ENCODE results near the gene CABCOCO1.
"Not testable (repeated sequence)": the region's sequence is repeated elsewhere in the genome, so short reads cannot be mapped to it uniquely, and the experiment has no call there.

CABCOCO1 gene

GRCh38 chr10:61721431-61721830, 58.7 kb downstream of the CABCOCO1 start:
- no peak for DNase-seq

- not testable (repeated sequence) for DNase-seq
Measured at GRCh38 chr10:61725221-61725620, 62.5 kb downstream of the CABCOCO1 start.

- no peak for DNase-seq
Measured at GRCh38 chr10:61729596-61729995, 66.9 kb downstream of the CABCOCO1 start.

GRCh38 chr10:61730671-61731070, 67.9 kb downstream of the CABCOCO1 start:
- no peak for DNase-seq

- no peak for DNase-seq
Measured at GRCh38 chr10:61731638-61732037, 68.9 kb downstream of the CABCOCO1 start.

GRCh38 chr10:61732629-61733278, 70.0 kb downstream of the CABCOCO1 start:
- no peak for DNase-seq

GRCh38 chr10:61733358-61733940, 70.7 kb downstream of the CABCOCO1 start:
- DNase-seq = peak; percentile 37

GRCh38 chr10:61735882-61736281, 73.2 kb downstream of the CABCOCO1 start:
- DNase-seq = no peak

- DNase-seq = not testable (repeated sequence)
Measured at GRCh38 chr10:61737455-61737854, 74.7 kb downstream of the CABCOCO1 start.

- DNase-seq = no peak
Measured at GRCh38 chr10:61742812-61743211, 80.1 kb downstream of the CABCOCO1 start.

GRCh38 chr10:61744469-61744868, 81.7 kb downstream of the CABCOCO1 start:
- DNase-seq = no peak

GRCh38 chr10:61746377-61746776, 83.6 kb downstream of the CABCOCO1 start:
- no peak for DNase-seq

GRCh38 chr10:61747307-61747706, 84.6 kb downstream of the CABCOCO1 start:
- DNase-seq = no peak

GRCh38 chr10:61749291-61749690, 86.6 kb downstream of the CABCOCO1 start:
- no peak for DNase-seq

- DNase-seq = peak; percentile 40
Measured at GRCh38 chr10:61750943-61751471, 88.3 kb downstream of the CABCOCO1 start.

- DNase-seq = no peak
Measured at GRCh38 chr10:61751599-61751998, 88.9 kb downstream of the CABCOCO1 start.

- peak; percentile 66 for DNase-seq
Measured at GRCh38 chr10:61752111-61753011, 89.6 kb downstream of the CABCOCO1 start.

GRCh38 chr10:61753453-61753852, 90.7 kb downstream of the CABCOCO1 start:
- DNase-seq = no peak

- DNase-seq = no peak
Measured at GRCh38 chr10:61754587-61755550, 92.1 kb downstream of the CABCOCO1 start.

GRCh38 chr10:61757001-61757400, 94.3 kb downstream of the CABCOCO1 start:
- DNase-seq = no peak

- peak; percentile 29 for DNase-seq
Measured at GRCh38 chr10:61757525-61758397, 95.0 kb downstream of the CABCOCO1 start.

Data from KG1 (cell line).